OCI-LY7 (cell line): ENCODE data around the gene NEURL3.

ENCODE experiments used
- EZH2phosphoT487 ChIP-seq: fragments of 200-600 bp; sonication (generic); IDR thresholded peaks from 2 replicates; pipeline ENCODE4 v1.6.1; 2018; ENCODE audit warnings: low read depth, borderline replicate concordance, mild to moderate bottlenecking, mixed run types, antibody characterized with exemption, low read length, moderate library complexity, mixed read lengths
- TF ChIP-seq, protein P1 (sequence below): fragments of 200-600 bp; sonication (generic); conservative IDR thresholded peaks from 2 replicates; pipeline ENCODE4 v1.5.1; 2014; ENCODE audit warnings: mild to moderate bottlenecking, antibody characterized with exemption, low read length, moderate library complexity, mixed read lengths

DNA sequence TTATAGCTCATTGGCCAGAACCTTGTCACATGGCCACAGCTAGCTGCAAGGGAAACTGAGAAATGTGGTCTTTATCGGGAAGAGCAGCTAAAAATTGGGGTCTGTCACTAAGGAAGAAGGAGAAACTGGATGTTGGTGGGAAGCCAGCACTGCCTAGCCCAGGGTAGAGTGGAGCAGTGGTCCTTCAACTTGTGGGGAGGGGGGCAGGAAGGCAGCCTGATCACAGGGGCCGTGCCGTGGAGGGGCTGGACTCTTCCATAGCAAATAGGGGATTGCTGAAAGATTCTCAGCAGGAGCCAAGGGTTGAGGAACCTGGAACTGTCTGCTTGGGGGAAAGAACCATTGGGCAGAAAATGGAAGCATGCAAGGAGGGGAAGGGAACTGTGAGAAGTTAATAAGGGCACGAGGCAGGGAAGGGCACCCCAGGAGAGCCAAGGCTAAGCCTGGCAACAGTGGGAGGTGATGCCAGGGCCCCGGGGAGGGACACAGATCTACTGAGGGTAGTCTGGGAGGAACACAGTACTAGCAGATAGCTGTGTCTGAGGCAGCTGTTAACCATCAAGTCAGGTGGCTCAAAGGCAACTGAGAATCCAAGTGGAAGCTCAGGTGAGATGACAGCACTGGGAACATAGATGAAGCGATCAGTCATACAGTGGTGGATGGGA lies 5.9 kb upstream of the NEURL3 start:
- TF ChIP-seq, protein P1, sequence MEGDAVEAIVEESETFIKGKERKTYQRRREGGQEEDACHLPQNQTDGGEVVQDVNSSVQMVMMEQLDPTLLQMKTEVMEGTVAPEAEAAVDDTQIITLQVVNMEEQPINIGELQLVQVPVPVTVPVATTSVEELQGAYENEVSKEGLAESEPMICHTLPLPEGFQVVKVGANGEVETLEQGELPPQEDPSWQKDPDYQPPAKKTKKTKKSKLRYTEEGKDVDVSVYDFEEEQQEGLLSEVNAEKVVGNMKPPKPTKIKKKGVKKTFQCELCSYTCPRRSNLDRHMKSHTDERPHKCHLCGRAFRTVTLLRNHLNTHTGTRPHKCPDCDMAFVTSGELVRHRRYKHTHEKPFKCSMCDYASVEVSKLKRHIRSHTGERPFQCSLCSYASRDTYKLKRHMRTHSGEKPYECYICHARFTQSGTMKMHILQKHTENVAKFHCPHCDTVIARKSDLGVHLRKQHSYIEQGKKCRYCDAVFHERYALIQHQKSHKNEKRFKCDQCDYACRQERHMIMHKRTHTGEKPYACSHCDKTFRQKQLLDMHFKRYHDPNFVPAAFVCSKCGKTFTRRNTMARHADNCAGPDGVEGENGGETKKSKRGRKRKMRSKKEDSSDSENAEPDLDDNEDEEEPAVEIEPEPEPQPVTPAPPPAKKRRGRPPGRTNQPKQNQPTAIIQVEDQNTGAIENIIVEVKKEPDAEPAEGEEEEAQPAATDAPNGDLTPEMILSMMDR, result no peak
- TF ChIP-seq EZH2phosphoT487, result no peak
